ENCODE data around the gene SLC5A11.

- no peak for TF ChIP-seq CTCF (conservative IDR thresholded peaks at IDR 0.05)
- no peak for TF ChIP-seq ZFX (IDR thresholded peaks at IDR 0.05)
Observed at GRCh38 chr16:24915576-24915975, 69.8 kb downstream of the SLC5A11 start.
